Gastroesophageal sphincter (tissue), 3 donors: ENCODE results near the gene ANO4.

Experiments
- CTCF ChIP-seq, 4 experiments: fragments of 200-600 bp in 2 of 4; fragments of 450-650 bp in 2 of 4; sonication (generic) in 1 of 4; IDR thresholded peaks; one replicate each; pipeline ENCODE4 v1.5.1; 2017 to 2019; ENCODE audit warnings: antibody characterized with exemption in 4 of 4, mild to moderate bottlenecking in 2 of 4, moderate library complexity in 2 of 4
- EP300 ChIP-seq: sonication (generic); formaldehyde crosslinking; IDR thresholded peaks from one replicate; pipeline ENCODE4 v1.6.1; 2017; ENCODE audit warnings: antibody characterized with exemption, mild to moderate bottlenecking
- POLR2A ChIP-seq, 2 donors: fragments of 450-650 bp; IDR thresholded peaks; one replicate each; pipeline ENCODE4 v1.6.1; 2017; ENCODE audit warnings: antibody characterized with exemption in 2 of 2, mild to moderate bottlenecking in 2 of 2, moderate library complexity in 1 of 2
- POLR2AphosphoS5 ChIP-seq: sonication (generic); formaldehyde crosslinking; IDR thresholded peaks from one replicate; pipeline ENCODE4 v1.6.1; 2017; ENCODE audit warnings: antibody characterized with exemption

GRCh38 chr12:100904270-100904669, 109.7 kb downstream of the ANO4 start:
- TF ChIP-seq CTCF (IDR thresholded peaks at IDR 0.05) (no peak), EP300 (no peak), POLR2AphosphoS5 (no peak), POLR2A (IDR thresholded peaks at IDR 0.05) (no peak)
